GM12801 (cell line): ENCODE measurements around the gene RPUSD1.

Experiments used
- CTCF ChIP-seq: IDR thresholded peaks from one replicate; pipeline ENCODE4 v1.5.1; 2011; ENCODE audit warnings: control low read depth; ENCODE audit not compliant: insufficient read length; ENCODE audit errors: extremely low read depth

RPUSD1 gene

GRCh38 chr16:789191-789850 is 1.1 kb upstream of the RPUSD1 start:
- TF ChIP-seq CTCF: no peak

- no peak for TF ChIP-seq CTCF
Observed at GRCh38 chr16:788399-789126, 382 bp upstream of the RPUSD1 start, which contains the start of gene CHTF18. Gene CHTF18, plus strand, starts transcription at chr16:788620. Its CDS starts 65 bp downstream, at chr16:788685.

GRCh38 chr16:787321-787966 is 737 bp downstream of the RPUSD1 start:
- no peak for TF ChIP-seq CTCF

GRCh38 chr16:785563-786535 is 2.3 kb downstream of the RPUSD1 start:
- no peak for TF ChIP-seq CTCF

GRCh38 chr16:784431-784830 is 3.8 kb downstream of the RPUSD1 start:
- no peak for TF ChIP-seq CTCF

GRCh38 chr16:783404-784161 is 4.6 kb downstream of the RPUSD1 start:
- TF ChIP-seq CTCF: no peak
